ENCODE measurements around the gene CACNA1D.

The CACNA1D gene

GRCh38 chr3:53533472-53533871, 39.1 kb downstream of the CACNA1D start:
- no peak for TF ChIP-seq CTCF (conservative IDR thresholded peaks at IDR 0.05; ENCODE audit: low read depth)
- POLR2A ChIA-PET (ENCODE audit: low non-redundant PET) = no interaction called here
- DNase-seq (ENCODE audit: low spot score) = no peak
- H3K27ac ChIP-seq = no peak overlapping the region
- CTCF ChIA-PET = interaction anchor here (0.8 kb wide), 1 partner anchor 23 kb away, joined by 3 read pairs; no protein-coding TSS in a partner anchor

GRCh38 chr3:53534216-53534615, 39.8 kb downstream of the CACNA1D start:
- ChIA-PET CTCF (interaction anchor here (0.6 kb wide), 1 partner anchor 109 kb away, joined by 6 read pairs; no protein-coding TSS in a partner anchor), POLR2A (ENCODE audit: low non-redundant PET) (no interaction called here)
- no peak for TF ChIP-seq CTCF (conservative IDR thresholded peaks at IDR 0.05; ENCODE audit: low read depth)
- H3K27ac ChIP-seq = no peak overlapping the region
- DNase-seq (ENCODE audit: low spot score) = no peak

DNA sequence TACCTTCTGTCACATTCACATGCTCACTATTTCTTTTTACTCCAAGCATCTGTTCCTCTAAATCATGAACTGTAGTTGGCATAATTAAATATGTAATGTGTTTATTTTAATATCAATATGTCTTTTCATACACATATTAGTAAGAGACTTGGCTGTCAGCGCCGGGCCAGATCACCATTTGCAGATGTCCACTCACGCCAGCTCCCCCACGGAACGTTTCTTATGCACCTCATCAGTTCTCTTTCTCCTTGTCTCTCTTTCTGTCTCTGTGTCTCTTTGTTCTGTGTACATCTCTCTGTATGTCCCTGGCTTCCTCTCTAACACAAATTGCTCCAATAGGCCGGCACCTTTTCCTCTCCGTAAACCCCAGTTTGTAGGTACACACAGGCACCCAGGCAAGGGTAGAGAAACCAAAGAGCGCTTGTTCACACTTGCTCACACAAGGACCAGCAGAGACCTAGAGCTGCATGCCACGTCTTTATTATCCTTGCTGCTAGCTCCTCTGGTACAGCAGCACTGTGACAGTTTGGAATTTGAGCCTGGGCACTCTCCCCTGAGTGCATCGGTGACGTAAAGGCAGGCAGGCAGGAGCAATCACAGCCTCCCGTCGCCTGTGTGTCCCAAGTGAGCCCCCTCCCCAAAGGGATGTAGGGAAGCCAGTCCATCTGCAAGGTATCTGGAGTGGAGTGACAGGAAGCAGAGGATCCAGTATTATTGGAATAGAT, 40.4 kb downstream of the CACNA1D start:
- no peak for TF ChIP-seq CTCF (conservative IDR thresholded peaks at IDR 0.05; ENCODE audit: low read depth)
- ChIA-PET POLR2A (ENCODE audit: low non-redundant PET) (no interaction called here), CTCF (interaction anchor here (0.6 kb wide), 1 partner anchor 108 kb away, joined by 6 read pairs; no protein-coding TSS in a partner anchor)
- no peak overlapping the region for H3K27ac ChIP-seq
- DNase-seq (ENCODE audit: low spot score) = no peak

DNA sequence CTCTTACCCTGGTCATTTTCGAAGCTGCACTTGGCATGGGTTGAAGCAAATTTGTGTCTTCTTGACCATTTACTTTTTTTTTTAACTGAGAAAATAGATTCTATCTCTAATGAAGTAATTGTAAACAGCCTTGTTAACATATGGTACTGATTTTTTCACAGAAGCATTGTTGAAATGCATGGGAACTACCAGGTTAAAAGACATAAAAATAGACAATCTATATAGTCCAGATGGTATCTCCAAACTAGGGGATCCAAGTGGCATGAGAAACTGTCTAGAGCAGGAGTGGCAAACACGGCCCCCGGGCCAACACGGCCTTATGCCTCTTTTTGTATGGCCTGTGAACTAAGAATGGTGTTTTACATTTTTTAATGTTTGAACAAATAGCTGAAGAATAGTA, 41.9 kb downstream of the CACNA1D start:
- ChIA-PET POLR2A (ENCODE audit: low non-redundant PET) (no interaction called here), CTCF (no interaction called here)
- TF ChIP-seq CTCF (conservative IDR thresholded peaks at IDR 0.05; ENCODE audit: low read depth) = no peak
- DNase-seq (ENCODE audit: low spot score) = no peak
- H3K27ac ChIP-seq = no peak overlapping the region

- ChIA-PET POLR2A (ENCODE audit: low non-redundant PET) (no interaction called here), CTCF (no interaction called here)
- no peak for TF ChIP-seq CTCF (conservative IDR thresholded peaks at IDR 0.05; ENCODE audit: low read depth)
- no peak overlapping the region for H3K27ac ChIP-seq
- DNase-seq (ENCODE audit: low spot score) = peak; percentile 10
These were observed 49.9 kb downstream of the CACNA1D start for GRCh38 chr3:53544357-53544756.

DNA sequence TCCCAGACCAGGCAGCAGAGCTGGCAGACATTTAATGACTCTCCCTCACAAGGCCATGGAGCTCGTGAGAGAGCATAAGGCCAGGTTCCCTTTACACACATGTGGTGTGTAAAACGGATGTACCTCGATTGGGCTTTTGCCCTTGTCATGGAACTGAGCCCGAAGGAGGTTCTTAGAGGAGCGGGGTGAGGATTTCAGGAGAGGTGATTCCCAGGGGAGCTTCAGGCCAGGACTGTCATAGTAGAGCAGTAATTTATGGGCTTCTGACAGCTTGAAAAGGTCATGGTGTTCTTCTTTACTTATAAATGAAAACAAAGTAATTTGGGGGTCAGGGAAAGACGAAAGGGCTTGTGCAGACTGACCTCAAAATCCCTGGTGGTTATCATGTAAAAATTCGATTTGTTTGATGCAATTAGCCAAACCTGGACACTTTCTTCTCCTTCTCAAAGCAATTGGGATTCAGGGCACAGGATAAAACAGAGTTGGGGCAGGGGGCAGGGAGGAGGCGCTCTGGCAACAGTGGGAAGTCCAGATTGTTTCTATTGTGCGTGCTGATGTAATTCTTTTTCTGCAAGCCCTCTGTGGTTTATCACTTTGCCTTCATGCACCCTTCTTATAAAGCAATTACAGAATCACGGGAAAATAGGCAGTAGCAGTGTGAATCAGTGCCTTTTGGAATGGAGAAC, 51.0 kb downstream of the CACNA1D start:
- ChIA-PET CTCF (interaction anchor here (0.6 kb wide), 1 partner anchor 45 kb away, joined by 7 read pairs; no protein-coding TSS in a partner anchor), POLR2A (ENCODE audit: low non-redundant PET) (no interaction called here)
- TF ChIP-seq CTCF (conservative IDR thresholded peaks at IDR 0.05; ENCODE audit: low read depth) = no peak
- no peak for DNase-seq (ENCODE audit: low spot score)
- H3K27ac ChIP-seq = no peak overlapping the region

All from RWPE1 (cell line).